ENCODE data around the gene AJM1. TPM values are rescaled to one million over a fixed set of nuclear protein-coding genes. Genes with fewer than 3 reads are reported as not detected.

Gene AJM1
- total RNA-seq, 2 experiments from 2014 or later: 5.3 to 5.6 TPM

GRCh38 chr9:136850866-136851775, 8.8 kb downstream of the AJM1 start:
- H3K36me3 Mint-ChIP-seq (ENCODE audit: low read depth): peaks cover 13% of the 10 kb centered on the region
- POLR2A ChIA-PET: no interaction called here
- CTCF ChIA-PET: interaction anchor here (0.8 kb wide), 1 partner anchor 8 kb away, joined by 3 read pairs; no protein-coding TSS in a partner anchor
- H3K4me1 Mint-ChIP-seq (ENCODE audit: low read depth): peaks cover 21% of the 10 kb centered on the region
- H3K27ac Mint-ChIP-seq: no peak overlapping the region
- peaks cover 13% of the 10 kb centered on the region for H3K27me3 Mint-ChIP-seq (ENCODE audit: low read depth)
- DNase-seq (no peak), ATAC-seq (no peak)
- no peak overlapping the region for H3K4me3 Mint-ChIP-seq
- no peaks in the 10 kb centered on the region for H3K9me3 Mint-ChIP-seq (ENCODE audit: insufficient read depth)

DNA sequence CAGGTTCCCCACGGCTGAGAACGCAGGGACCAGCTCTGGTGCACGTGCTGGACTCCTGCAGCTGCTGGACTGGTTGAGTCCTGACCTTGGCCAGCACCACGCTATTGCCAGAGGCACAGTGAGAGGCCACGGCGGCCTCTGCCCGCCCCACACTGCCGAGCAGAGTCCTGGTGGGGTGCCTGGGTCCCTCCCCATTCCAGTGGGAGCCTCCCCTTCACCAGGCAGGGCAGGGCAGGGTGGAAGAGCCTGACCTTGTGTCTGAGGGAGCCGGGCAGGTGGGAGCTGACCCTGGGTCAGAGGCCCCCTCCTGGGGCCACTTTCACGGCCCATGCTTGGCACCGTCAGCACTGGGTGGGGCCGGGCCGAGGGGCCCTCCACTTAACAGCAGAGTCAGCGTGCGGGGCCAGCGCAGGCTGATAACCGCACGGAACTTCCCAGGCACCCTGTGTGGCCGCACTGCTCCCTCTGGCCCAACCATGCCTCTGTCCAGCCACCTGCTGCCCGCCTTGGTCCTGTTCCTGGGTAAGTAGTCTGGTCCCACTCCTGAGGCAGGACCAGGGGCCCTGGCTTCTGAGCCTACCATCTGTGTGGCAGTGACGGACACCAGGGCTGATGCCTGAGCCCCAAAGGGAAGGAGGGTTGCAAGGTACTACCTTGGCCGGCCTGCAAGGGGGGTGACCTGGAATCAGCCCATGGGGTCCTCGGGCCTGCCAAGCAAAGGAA, 9.8 kb downstream of the AJM1 start, which contains the start of gene MAMDC4:
TSS of gene MAMDC4 (plus strand) at position 406 of the 723 bp plus-strand sequence. CDS start at position 477, 71 bp downstream.
- DNase-seq: no peak
- CTCF ChIA-PET: interaction anchor here (0.6 to 0.8 kb wide), 2 partner anchors 9 to 31 kb away, joined by 3 read pairs; no protein-coding TSS in a partner anchor
- Mint-ChIP-seq H3K4me3 (no peak within 1 kb of the TSS), H3K36me3 (ENCODE audit: low read depth) (peaks cover 9% of the 10 kb centered on the region), H3K4me1 (ENCODE audit: low read depth) (peaks cover 18% of the 10 kb centered on the region), H3K27ac (no peak within 1 kb of the TSS), H3K9me3 (ENCODE audit: insufficient read depth) (no peaks in the 10 kb centered on the region), H3K27me3 (ENCODE audit: low read depth) (peaks cover 7% of the 10 kb centered on the region)
- ATAC-seq: no peak
- POLR2A ChIA-PET: interaction anchor here (0.6 kb wide), 1 partner anchor 63 kb away, joined by 3 read pairs; no protein-coding TSS in a partner anchor

DNA sequence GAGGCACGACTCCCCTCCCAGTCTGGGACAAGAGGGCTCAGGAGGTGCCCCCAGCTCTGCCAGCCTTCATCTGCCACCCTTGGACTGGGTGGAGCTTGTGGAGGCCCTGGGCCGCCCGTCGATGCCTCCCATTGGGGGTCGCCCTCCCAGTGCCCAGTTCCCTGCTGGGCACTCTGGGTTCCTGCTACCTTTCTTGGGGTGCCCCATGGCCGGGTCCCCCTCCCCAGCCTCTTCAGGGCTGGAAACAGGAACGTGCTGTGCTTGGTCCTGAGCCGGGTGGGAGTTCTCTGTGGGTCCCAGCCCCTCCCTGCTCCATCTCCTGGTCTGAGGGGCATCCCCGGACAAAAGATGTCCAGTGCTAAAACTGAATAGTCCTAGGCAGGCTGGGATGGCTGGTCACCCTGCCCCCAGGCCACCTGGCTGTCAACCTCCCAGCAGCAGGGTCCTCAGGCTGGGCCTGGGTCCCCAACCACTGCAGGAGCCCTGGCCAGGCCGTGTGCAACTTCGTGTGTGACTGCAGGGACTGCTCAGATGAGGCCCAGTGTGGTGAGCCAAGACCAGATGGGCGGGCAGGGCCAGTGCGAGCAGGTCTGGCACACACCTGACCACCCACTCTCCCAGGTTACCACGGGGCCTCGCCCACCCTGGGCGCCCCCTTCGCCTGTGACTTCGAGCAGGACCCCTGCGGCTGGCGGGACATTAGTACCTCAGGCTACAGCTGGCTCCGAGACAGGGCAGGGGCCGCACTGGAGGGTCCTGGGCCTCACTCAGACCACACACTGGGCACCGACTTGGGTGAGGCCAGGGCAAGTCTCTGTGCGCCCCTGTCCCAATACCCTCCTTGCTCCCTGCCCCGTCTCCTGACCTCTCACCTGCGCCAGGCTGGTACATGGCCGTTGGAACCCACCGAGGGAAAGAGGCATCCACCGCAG, 10.7 kb downstream of the AJM1 start:
- Mint-ChIP-seq H3K4me1 (ENCODE audit: low read depth) (peaks cover 12% of the 10 kb centered on the region), H3K27ac (no peak overlapping the region), H3K9me3 (ENCODE audit: insufficient read depth) (no peaks in the 10 kb centered on the region), H3K27me3 (ENCODE audit: low read depth) (peaks cover 2% of the 10 kb centered on the region), H3K36me3 (ENCODE audit: low read depth) (peaks cover 6% of the 10 kb centered on the region), H3K4me3 (no peak overlapping the region)
- CTCF ChIA-PET: no interaction called here
- ATAC-seq: no peak
- POLR2A ChIA-PET: no interaction called here
- no peak for DNase-seq

GRCh38 chr9:136853596-136854112, 11.4 kb downstream of the AJM1 start:
- DNase-seq (no peak), ATAC-seq (no peak)
- H3K27me3 Mint-ChIP-seq (ENCODE audit: low read depth): no peaks in the 10 kb centered on the region
- no peak overlapping the region for H3K27ac Mint-ChIP-seq
- H3K9me3 Mint-ChIP-seq (ENCODE audit: insufficient read depth): no peaks in the 10 kb centered on the region
- CTCF ChIA-PET: no interaction called here
- H3K36me3 Mint-ChIP-seq (ENCODE audit: low read depth): peaks cover 6% of the 10 kb centered on the region
- no peak overlapping the region for H3K4me3 Mint-ChIP-seq
- H3K4me1 Mint-ChIP-seq (ENCODE audit: low read depth): peaks cover 10% of the 10 kb centered on the region
- POLR2A ChIA-PET: no interaction called here

- ChIA-PET POLR2A (no interaction called here), CTCF (no interaction called here)
- DNase-seq: no peak
- Mint-ChIP-seq H3K4me1 (ENCODE audit: low read depth) (peaks cover 8% of the 10 kb centered on the region), H3K27me3 (ENCODE audit: low read depth) (no peaks in the 10 kb centered on the region), H3K9me3 (ENCODE audit: insufficient read depth) (no peaks in the 10 kb centered on the region), H3K27ac (no peak overlapping the region), H3K36me3 (ENCODE audit: low read depth) (peaks cover 4% of the 10 kb centered on the region), H3K4me3 (no peak overlapping the region)
- ATAC-seq: no peak
These were observed 12.0 kb downstream of the AJM1 start for GRCh38 chr9:136854113-136854841.

- H3K4me3 Mint-ChIP-seq: no peak overlapping the region
- no peak for DNase-seq
- no peaks in the 10 kb centered on the region for H3K9me3 Mint-ChIP-seq (ENCODE audit: insufficient read depth)
- peaks cover 5% of the 10 kb centered on the region for H3K4me1 Mint-ChIP-seq (ENCODE audit: low read depth)
- ChIA-PET CTCF (no interaction called here), POLR2A (no interaction called here)
- H3K27me3 Mint-ChIP-seq (ENCODE audit: low read depth): no peaks in the 10 kb centered on the region
- no peak for ATAC-seq
- H3K27ac Mint-ChIP-seq: no peak overlapping the region
- peaks cover 2% of the 10 kb centered on the region for H3K36me3 Mint-ChIP-seq (ENCODE audit: low read depth)
These were observed 12.7 kb downstream of the AJM1 start for GRCh38 chr9:136854842-136855460.

GRCh38 chr9:136855461-136856078, 13.3 kb downstream of the AJM1 start:
- no peaks in the 10 kb centered on the region for H3K9me3 Mint-ChIP-seq (ENCODE audit: insufficient read depth)
- no peaks in the 10 kb centered on the region for H3K36me3 Mint-ChIP-seq (ENCODE audit: low read depth)
- ATAC-seq (no peak), DNase-seq (no peak)
- no peaks in the 10 kb centered on the region for H3K27me3 Mint-ChIP-seq (ENCODE audit: low read depth)
- ChIA-PET CTCF (interaction anchor here (1.2 kb wide), 1 partner anchor 26 kb away, joined by 4 read pairs; no protein-coding TSS in a partner anchor), POLR2A (no interaction called here)
- H3K27ac Mint-ChIP-seq: no peak overlapping the region
- H3K4me1 Mint-ChIP-seq (ENCODE audit: low read depth): no peaks in the 10 kb centered on the region
- no peak overlapping the region for H3K4me3 Mint-ChIP-seq

GRCh38 chr9:136856079-136856476, 13.8 kb downstream of the AJM1 start:
- Mint-ChIP-seq H3K4me1 (ENCODE audit: low read depth) (no peaks in the 10 kb centered on the region), H3K27me3 (ENCODE audit: low read depth) (no peaks in the 10 kb centered on the region), H3K27ac (no peak overlapping the region), H3K36me3 (ENCODE audit: low read depth) (no peaks in the 10 kb centered on the region), H3K4me3 (no peak overlapping the region), H3K9me3 (ENCODE audit: insufficient read depth) (no peaks in the 10 kb centered on the region)
- ATAC-seq (no peak), DNase-seq (no peak)
- CTCF ChIA-PET: interaction anchor here (1.2 kb wide), 1 partner anchor 26 kb away, joined by 4 read pairs; no protein-coding TSS in a partner anchor
- POLR2A ChIA-PET: interaction anchor here (1.1 kb wide), 1 partner anchor 10 kb away, joined by 4 read pairs; the partner anchor contains the start of gene EDF1

DNA sequence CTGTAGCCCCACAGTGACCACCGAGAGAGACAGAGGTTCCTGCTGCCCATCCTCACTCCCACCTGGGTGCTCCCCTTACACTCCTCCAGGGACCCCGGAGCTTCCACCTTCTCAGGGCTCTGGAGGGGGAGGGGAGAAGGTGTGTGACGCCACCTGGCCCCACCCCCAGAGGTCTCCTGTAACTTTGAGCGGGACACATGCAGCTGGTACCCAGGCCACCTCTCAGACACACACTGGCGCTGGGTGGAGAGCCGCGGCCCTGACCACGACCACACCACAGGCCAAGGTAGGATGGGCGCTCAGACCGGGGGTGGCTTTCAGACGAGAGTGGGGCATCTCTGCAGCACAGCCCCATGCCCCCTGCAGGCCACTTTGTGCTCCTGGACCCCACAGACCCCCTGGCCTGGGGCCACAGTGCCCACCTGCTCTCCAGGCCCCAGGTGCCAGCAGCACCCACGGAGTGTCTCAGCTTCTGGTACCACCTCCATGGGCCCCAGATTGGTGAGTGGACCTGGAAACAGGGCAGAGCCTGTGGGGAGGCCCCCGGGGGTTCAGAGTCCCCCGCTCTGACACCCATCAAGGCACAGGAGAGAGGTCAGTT, 14.4 kb downstream of the AJM1 start:
- no peaks in the 10 kb centered on the region for H3K4me1 Mint-ChIP-seq (ENCODE audit: low read depth)
- no peak for DNase-seq
- no peaks in the 10 kb centered on the region for H3K9me3 Mint-ChIP-seq (ENCODE audit: insufficient read depth)
- no peak overlapping the region for H3K4me3 Mint-ChIP-seq
- H3K27ac Mint-ChIP-seq: no peak overlapping the region
- no peaks in the 10 kb centered on the region for H3K27me3 Mint-ChIP-seq (ENCODE audit: low read depth)
- ChIA-PET CTCF (interaction anchor here (1.2 kb wide), 1 partner anchor 25 kb away, joined by 4 read pairs; no protein-coding TSS in a partner anchor), POLR2A (interaction anchor here (1.1 kb wide), 1 partner anchor 9 kb away, joined by 4 read pairs; the partner anchor contains the start of gene EDF1)
- H3K36me3 Mint-ChIP-seq (ENCODE audit: low read depth): no peaks in the 10 kb centered on the region
- ATAC-seq: no peak

- Mint-ChIP-seq H3K36me3 (ENCODE audit: low read depth) (peaks cover under 1% of the 10 kb centered on the region), H3K4me1 (ENCODE audit: low read depth) (no peaks in the 10 kb centered on the region), H3K27ac (no peak overlapping the region), H3K27me3 (ENCODE audit: low read depth) (no peaks in the 10 kb centered on the region), H3K4me3 (no peak overlapping the region), H3K9me3 (ENCODE audit: insufficient read depth) (no peaks in the 10 kb centered on the region)
- no peak for DNase-seq
- no peak for ATAC-seq
- ChIA-PET POLR2A (interaction anchor here (1.1 kb wide), 1 partner anchor 9 kb away, joined by 4 read pairs; the partner anchor contains the start of gene EDF1), CTCF (no interaction called here)
These were observed 14.9 kb downstream of the AJM1 start for GRCh38 chr9:136857166-136857565.
